Islet precursor cell (in vitro differentiated cells): ENCODE results near the gene UPF3A.
A peak's percentile ranks its signal among the peaks of the same experiment; 100 is the strongest.

ENCODE experiments used
- DNase-seq: peaks from one replicate; pipeline ENCODE4 v3.0.0-alpha.2; 2018

Gene UPF3A

GRCh38 chr13:114264886-114265611 lies 16.4 kb upstream of the UPF3A start:
- DNase-seq, result no peak

- DNase-seq, result no peak
Measured at GRCh38 chr13:114266241-114266640, 15.2 kb upstream of the UPF3A start.

GRCh38 chr13:114268344-114269280 lies 12.8 kb upstream of the UPF3A start:
- DNase-seq, result no peak

DNA sequence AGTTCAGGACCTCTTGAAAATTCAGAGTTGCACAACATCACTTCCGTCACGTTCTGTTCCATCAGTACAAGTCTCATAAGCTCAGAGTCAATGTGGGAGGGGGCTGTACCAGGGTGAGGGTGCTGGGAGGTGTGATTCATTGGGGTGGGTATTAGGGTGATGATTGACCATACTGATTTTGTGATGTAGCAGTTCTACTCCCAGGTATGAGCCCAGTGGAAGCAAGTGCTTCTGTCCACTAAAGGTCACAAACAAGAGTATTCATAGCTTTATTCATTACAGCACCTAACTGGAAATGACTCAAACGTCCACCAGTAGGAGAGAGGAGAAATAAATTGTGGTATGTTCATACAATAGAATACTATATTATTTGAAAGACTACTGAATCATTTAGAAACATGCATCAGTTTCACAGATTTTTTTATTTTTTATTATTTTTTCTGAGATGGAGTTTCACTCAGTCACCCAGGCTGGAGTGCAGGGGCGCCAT lies 12.1 kb upstream of the UPF3A start:
- DNase-seq, result no peak

GRCh38 chr13:114272977-114273376 lies 8.4 kb upstream of the UPF3A start:
- no peak for DNase-seq

- no peak for DNase-seq
Measured at GRCh38 chr13:114275304-114275703, 6.1 kb upstream of the UPF3A start.

DNA sequence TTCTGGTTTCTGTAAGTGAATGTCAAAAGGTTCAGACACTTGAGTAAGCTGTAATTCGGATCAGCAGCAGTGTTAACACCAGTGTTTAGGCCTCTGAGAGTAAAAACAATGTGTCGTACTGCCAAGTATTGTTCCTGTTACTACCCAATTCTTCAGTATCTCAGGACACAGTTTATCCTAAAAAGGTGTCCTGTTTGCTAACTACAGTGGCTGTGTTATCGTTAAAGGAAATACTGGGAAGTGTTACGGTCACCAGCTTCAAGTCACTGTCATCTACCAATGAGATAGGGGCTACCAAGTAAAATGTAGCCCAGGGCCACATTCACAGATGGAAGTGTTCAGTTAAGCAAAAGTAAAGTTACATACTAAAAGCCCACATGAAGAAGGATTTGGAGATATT lies 2.3 kb upstream of the UPF3A start:
- no peak for DNase-seq

- DNase-seq, result no peak
Measured at GRCh38 chr13:114279758-114280355, 1.5 kb upstream of the UPF3A start.

DNA sequence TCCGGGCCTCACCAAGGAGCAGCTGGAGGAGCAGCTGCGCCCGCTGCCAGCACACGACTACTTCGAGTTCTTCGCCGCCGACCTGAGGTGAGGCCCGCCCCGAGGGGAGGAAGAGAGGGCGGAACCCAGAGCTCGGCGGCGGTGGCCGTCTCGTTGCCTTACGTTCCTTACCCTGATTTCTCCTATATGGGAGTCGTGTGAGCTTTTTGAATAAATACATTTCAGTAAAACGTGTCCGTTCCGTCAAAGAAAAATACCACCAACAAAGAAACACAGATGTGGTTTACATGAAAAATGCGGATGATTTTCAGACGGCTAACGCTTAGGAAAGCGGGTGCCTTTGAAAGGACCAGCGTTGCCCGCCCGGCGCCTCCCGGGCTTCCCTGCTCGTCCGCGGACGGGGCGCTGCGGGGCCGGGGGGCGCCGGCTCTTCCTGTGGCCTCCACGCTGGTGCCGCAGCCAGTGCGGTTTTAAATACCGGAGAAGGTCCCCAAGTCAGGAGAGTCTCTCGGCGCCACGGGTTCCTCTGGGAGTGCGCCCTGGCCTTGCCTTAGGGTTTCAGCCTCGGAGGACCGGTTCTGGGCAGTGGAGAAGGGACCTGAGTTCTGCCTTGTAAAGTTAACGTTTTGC lies 755 bp downstream of the UPF3A start:
- DNase-seq, result peak; percentile 72

GRCh38 chr13:114283576-114283975 lies 2.2 kb downstream of the UPF3A start:
- no peak for DNase-seq

GRCh38 chr13:114284680-114285079 lies 3.3 kb downstream of the UPF3A start:
- DNase-seq, result no peak

DNA sequence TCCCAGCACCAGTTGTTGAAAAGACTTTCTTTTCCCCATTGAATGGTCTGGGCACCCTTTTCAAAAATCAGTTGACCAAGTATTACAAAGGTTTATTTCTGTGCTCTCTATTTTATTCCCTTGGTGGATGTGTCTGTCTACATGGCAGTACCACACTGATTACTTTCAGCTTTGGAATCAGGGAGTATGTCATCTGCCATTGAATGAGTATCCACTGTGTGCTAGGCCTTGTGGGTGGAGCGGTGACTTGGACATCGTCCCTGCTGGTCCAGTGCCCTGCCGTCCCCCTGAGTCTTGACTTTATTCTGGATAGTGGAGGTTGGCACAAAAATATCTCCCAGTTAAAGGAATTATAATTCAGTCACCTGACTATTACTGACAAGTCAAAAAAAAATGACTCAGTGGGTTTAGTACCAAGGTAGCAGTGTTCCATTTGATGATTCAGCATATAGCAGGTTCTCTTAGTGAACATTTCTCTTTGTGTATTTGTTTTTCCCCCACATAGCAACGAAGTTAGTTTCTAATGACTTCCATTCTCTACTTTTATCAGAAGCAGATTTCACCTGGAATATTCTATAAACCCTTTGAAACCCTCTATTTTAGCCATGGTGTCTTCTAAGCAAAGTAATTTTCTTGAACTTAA lies 3.9 kb downstream of the UPF3A start:
- DNase-seq, result no peak

- peak; percentile 71 for DNase-seq
Measured at GRCh38 chr13:114286808-114287207, 5.4 kb downstream of the UPF3A start.

DNA sequence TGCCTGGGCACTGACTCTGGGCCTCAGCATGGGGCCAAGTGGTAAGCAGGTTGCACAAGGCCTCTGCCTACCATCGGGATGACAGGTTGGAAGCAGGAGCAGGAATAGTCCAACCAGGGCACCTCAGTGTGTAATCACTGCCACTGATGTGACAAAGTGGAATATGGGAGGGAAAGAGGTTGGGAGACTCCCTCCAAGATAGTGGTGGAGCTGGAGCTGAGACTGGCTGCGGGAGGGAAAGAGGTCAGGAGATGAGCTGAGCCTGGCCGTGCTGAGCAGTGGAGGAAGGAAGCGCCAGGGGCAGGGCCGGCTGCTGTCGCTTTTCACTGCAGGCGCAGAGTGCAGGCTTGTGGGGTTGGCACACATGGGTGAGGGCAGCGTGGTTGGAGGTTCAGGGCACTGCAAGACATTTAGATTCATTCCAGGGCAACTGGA lies 6.8 kb downstream of the UPF3A start:
- no peak for DNase-seq

- DNase-seq, result no peak
Measured at GRCh38 chr13:114296448-114296847, 15.0 kb downstream of the UPF3A start.

- DNase-seq, result no peak
Measured at GRCh38 chr13:114296902-114297301, 15.5 kb downstream of the UPF3A start.

DNA sequence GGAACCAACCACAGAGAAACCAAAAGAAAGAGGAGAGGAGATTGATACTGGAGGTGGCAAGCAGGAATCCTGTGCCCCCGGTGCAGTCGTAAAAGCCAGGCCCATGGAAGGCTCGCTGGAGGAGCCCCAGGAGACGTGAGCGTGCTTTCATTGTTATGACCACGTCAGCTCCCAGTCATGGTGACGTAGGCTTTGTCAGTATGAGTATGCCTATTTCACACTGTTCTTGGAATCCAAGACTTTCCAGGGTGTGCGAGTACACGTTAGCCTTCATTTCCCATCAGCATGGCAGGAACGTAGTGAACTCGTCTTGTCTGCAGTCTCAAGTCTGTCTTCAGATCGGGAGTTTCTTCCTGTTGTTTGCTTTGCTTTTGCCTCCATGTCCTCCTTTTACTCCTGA lies 17.5 kb downstream of the UPF3A start:
- no peak for DNase-seq

DNA sequence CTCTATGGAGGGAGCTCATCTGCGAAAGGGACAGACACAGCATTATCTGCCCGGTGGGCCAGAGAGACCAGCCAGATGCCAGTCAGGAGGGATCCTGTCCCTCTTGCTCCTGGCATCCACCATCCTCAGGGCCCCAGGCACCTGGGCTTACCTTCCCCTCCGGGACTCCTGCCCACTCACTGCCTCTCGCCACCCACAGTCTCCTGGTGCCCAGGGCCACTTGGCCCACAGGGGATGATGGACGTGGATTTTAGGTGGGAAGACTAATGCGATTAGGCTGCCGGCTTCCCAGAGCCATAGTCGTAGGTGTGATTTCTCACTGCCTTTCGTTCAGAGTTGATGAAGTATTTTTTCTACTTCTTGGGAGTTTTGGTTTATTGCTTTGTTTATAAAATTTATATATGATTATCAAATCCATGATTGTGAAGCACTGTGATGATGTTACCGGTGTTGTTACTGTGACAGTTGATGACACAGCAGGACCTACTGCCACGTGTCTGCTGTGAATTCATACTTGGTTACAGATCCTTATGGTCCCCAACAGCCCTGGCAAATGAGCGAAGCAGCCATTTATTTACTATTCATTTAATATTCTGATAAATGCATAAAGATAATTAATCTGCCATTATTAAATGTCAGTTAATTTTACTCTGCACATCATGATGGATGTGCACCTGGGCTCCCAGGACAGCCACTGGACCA lies 18.4 kb downstream of the UPF3A start:
- no peak for DNase-seq

- DNase-seq, result no peak
Measured at GRCh38 chr13:114303700-114304327, 22.4 kb downstream of the UPF3A start.

DNA sequence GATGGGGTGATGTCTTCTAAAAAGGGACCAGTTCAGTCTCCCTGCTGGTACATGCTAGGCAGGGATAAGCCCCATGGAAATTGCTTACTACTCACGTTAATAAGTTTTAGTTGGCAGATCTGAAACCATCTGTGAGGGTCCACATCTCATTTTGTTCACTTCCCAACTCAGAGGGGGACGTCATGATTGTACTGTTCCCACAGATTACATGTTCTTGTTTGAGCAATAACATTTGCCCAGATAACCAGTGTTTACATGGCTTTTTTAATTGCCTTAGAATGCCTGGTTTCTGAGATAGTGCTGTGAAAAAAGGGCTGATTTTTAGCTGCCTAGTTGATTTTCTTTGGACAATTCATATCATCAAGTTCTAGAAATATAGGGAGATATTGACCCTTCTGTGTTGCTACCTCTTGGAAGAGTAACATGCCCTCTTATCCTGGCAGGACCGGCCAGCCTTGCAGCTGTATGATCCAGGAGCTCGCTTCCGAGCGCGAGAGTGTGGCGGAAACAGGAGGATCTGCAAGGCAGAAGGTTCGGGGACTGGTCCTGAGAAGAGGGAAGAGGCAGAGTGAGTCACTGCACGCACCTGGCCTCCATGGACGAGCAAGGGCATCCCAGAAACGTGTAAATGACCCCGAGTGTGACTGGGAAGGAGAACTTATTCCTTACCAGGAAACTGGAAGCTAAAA lies 23.1 kb downstream of the UPF3A start:
- DNase-seq, result no peak

GRCh38 chr13:114309086-114309485 lies 27.7 kb downstream of the UPF3A start:
- no peak for DNase-seq
